ENCODE results near the gene PDHA1.

DNA sequence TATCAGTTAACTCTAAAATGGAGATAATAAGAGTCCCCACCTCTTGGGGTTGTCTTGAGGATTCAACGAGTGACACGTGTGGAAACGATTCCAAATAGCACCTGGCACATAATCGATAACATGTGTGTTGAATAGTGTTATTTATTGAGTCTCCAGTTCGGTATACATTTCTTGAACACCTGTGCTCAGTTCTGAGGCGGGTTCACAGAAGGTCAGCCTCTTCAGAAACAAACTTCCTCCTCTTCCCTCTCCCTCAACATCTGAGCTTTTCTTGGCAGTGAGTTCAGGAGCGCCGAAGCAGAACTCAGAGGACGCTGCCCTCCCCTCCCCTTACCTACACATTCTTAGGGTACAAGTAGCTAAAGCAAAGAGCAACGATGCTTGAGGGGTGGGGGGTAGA, 934 bp downstream of the PDHA1 start:
- TF ChIP-seq EP300 (IDR thresholded peaks at IDR 0.05) (no peak), POLR2A (IDR thresholded peaks at IDR 0.05) (no peak), POLR2AphosphoS5 (IDR thresholded peaks at IDR 0.05) (no peak)
- TF ChIP-seq, protein P1, sequence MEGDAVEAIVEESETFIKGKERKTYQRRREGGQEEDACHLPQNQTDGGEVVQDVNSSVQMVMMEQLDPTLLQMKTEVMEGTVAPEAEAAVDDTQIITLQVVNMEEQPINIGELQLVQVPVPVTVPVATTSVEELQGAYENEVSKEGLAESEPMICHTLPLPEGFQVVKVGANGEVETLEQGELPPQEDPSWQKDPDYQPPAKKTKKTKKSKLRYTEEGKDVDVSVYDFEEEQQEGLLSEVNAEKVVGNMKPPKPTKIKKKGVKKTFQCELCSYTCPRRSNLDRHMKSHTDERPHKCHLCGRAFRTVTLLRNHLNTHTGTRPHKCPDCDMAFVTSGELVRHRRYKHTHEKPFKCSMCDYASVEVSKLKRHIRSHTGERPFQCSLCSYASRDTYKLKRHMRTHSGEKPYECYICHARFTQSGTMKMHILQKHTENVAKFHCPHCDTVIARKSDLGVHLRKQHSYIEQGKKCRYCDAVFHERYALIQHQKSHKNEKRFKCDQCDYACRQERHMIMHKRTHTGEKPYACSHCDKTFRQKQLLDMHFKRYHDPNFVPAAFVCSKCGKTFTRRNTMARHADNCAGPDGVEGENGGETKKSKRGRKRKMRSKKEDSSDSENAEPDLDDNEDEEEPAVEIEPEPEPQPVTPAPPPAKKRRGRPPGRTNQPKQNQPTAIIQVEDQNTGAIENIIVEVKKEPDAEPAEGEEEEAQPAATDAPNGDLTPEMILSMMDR (IDR thresholded peaks at IDR 0.05), result no peak
